Measurements from ENCODE around the gene TXK.

- TF ChIP-seq POLR2AphosphoS5 (IDR thresholded peaks at IDR 0.05; ENCODE audit: low read depth, low read length), result no peak
- TF ChIP-seq EGR1 (IDR thresholded peaks at IDR 0.05; ENCODE audit: low read depth), result no peak
- TF ChIP-seq POLR2A (IDR thresholded peaks at IDR 0.05; ENCODE audit: borderline replicate concordance, extremely low read depth, insufficient read depth, insufficient read length), result no peak
- no peak for TF ChIP-seq EZH2 (IDR thresholded peaks at IDR 0.05)
- TF ChIP-seq, protein P1, sequence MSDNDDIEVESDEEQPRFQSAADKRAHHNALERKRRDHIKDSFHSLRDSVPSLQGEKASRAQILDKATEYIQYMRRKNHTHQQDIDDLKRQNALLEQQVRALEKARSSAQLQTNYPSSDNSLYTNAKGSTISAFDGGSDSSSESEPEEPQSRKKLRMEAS (IDR thresholded peaks at IDR 0.05), result no peak
- TF ChIP-seq CTCF (IDR thresholded peaks at IDR 0.05 in 2 of 3, conservative IDR thresholded peaks at IDR 0.05 in 1 of 3; ENCODE audit: borderline replicate concordance in 1 of 3, insufficient read depth in 1 of 3, low read depth in 2 of 3, low read length in 2 of 3), result no peak
- no peak for TF ChIP-seq CEBPB (IDR thresholded peaks at IDR 0.05; ENCODE audit: low read depth)
- TF ChIP-seq, protein P2, sequence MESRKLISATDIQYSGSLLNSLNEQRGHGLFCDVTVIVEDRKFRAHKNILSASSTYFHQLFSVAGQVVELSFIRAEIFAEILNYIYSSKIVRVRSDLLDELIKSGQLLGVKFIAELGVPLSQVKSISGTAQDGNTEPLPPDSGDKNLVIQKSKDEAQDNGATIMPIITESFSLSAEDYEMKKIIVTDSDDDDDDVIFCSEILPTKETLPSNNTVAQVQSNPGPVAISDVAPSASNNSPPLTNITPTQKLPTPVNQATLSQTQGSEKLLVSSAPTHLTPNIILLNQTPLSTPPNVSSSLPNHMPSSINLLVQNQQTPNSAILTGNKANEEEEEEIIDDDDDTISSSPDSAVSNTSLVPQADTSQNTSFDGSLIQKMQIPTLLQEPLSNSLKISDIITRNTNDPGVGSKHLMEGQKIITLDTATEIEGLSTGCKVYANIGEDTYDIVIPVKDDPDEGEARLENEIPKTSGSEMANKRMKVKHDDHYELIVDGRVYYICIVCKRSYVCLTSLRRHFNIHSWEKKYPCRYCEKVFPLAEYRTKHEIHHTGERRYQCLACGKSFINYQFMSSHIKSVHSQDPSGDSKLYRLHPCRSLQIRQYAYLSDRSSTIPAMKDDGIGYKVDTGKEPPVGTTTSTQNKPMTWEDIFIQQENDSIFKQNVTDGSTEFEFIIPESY (IDR thresholded peaks at IDR 0.05; ENCODE audit: extremely low read depth, insufficient replicate concordance, low read length), result no peak
Observed at GRCh38 chr4:48122756-48123155, 11.3 kb downstream of the TXK start.

Data from HCT116 (cell line).